H1 (cell line): ENCODE results near the gene SLC13A1. TPM values are rescaled to one million over a fixed set of nuclear protein-coding genes. Genes with fewer than 3 reads are reported as not detected.

ENCODE experiments used
- CTCF ChIA-PET: fragments of 300-600 bp; sonication (Branson Sonifier 250); formaldehyde crosslinking; loops from one replicate; lab custom pipeline; 2021; ENCODE audit not compliant: partially characterized antibody; lab: Charles Lee
- POLR2A ChIA-PET: fragments of 300-600 bp; sonication (Branson Sonifier 250); formaldehyde crosslinking; loops from one replicate; lab custom pipeline; 2021; ENCODE audit warnings: inconsistent platforms; ENCODE audit not compliant: partially characterized antibody; lab: Charles Lee
- DNase-seq, 2 experiments: peaks; one replicate each; pipeline versions ENCODE4 v3.0.0 to v3.0.0-alpha.2; 2010 to 2022; ENCODE audit warnings: low spot score in 2 of 2, low read depth in 1 of 2, mixed read lengths in 1 of 2
- FAIRE-seq: peaks from 2 replicates; lab custom pipeline; 2011; peaks lifted over from hg19 to GRCh38; lab: Jason Lieb, UNC
- H2AFZ ChIP-seq: 2 replicates; pipeline ENCODE4 v1.8.1; 2012; ENCODE audit warnings: low read length, inconsistent platforms
- H2AK5ac ChIP-seq: 2 replicates; pipeline ENCODE4 v1.6.1; 2013; ENCODE audit warnings: low read depth, low read length
- H2BK120ac ChIP-seq: replicated peaks from 2 replicates; pipeline ENCODE3; 2013; ENCODE audit warnings: low read depth, low read length, inconsistent platforms
- H2BK12ac ChIP-seq: 2 replicates; pipeline ENCODE4 v1.6.1; 2013; ENCODE audit warnings: low read depth, low read length
- H2BK15ac ChIP-seq: 2 replicates; pipeline ENCODE4 v1.6.1; 2013; ENCODE audit warnings: low read length
- H2BK20ac ChIP-seq: 2 replicates; pipeline ENCODE4 v1.6.1; 2013; ENCODE audit warnings: low read length
- H2BK5ac ChIP-seq: 2 replicates; pipeline ENCODE4 v1.6.1; 2013; ENCODE audit warnings: low read depth, low read length
- H3K14ac ChIP-seq: 2 replicates; pipeline ENCODE4 v1.6.1; 2013; ENCODE audit warnings: inconsistent platforms; ENCODE audit not compliant: insufficient read length
- H3K18ac ChIP-seq: 2 replicates; pipeline ENCODE4 v1.6.1; 2013; ENCODE audit warnings: low read length; ENCODE audit errors: extremely low read depth
- H3K23ac ChIP-seq: 2 replicates; pipeline ENCODE4 v1.6.1; 2013; ENCODE audit warnings: inconsistent platforms; ENCODE audit not compliant: insufficient read length
- H3K23me2 ChIP-seq: 2 replicates; pipeline ENCODE4 v1.6.1; 2013; ENCODE audit warnings: low read depth, low read length
- H3K27ac ChIP-seq: 2 replicates; pipeline ENCODE4 v1.6.1; 2011; ENCODE audit warnings: low read depth, low read length, inconsistent platforms
- H3K27me3 ChIP-seq, 4 experiments: replicated peaks in 1 of 4; 1 replicate in 1 of 4; 2 replicates in 3 of 4; pipeline versions ENCODE4 v1.6.1 to v1.8.1; 2011 to 2013; ENCODE audit warnings: low read length in 3 of 4, mild to moderate bottlenecking in 3 of 4, inconsistent platforms in 2 of 4, mixed read lengths in 2 of 4, moderate library complexity in 1 of 4; ENCODE audit not compliant: control insufficient read depth in 3 of 4, insufficient read depth in 3 of 4; ENCODE audit errors: extremely low read depth in 1 of 4
- H3K36me3 ChIP-seq, 4 experiments: 2 replicates each; pipeline versions ENCODE4 v1.6.1 to v1.8.1; 2011 to 2013; ENCODE audit warnings: mild to moderate bottlenecking in 4 of 4, low read length in 3 of 4, moderate library complexity in 2 of 4, control low read depth in 1 of 4, inconsistent platforms in 1 of 4; ENCODE audit not compliant: insufficient read depth in 4 of 4, control insufficient read depth in 2 of 4
- H3K4ac ChIP-seq: replicated peaks from 2 replicates; pipeline ENCODE3; 2013; ENCODE audit warnings: low read length, low read depth, mixed read lengths, inconsistent platforms; ENCODE audit not compliant: insufficient read length
- H3K4me1 ChIP-seq, 4 experiments: replicated peaks in 1 of 4; 1 replicate in 1 of 4; 2 replicates in 3 of 4; pipeline versions ENCODE4 v1.6.1 to v1.8.1; 2011 to 2013; ENCODE audit warnings: low read length in 3 of 4, inconsistent platforms in 2 of 4, mixed read lengths in 1 of 4; ENCODE audit not compliant: insufficient read depth in 4 of 4, control insufficient read depth in 3 of 4
- H3K4me2 ChIP-seq, 2 experiments: 2 replicates each; pipeline versions ENCODE4 v1.6.1 to v1.8.1; 2011 to 2013; ENCODE audit warnings: low read depth in 2 of 2, low read length in 2 of 2, control low read depth in 1 of 2, inconsistent platforms in 1 of 2, mild to moderate bottlenecking in 1 of 2; ENCODE audit not compliant: insufficient read depth in 1 of 2
- H3K4me3 ChIP-seq, 4 experiments: fragments of 200-600, 300-600 bp in 1 of 4; sonication (generic), shearing (Covaris generic), sonication (Bioruptor Twin) in 1 of 4; 2 replicates each; pipeline versions ENCODE4 v1.5.1 to v1.8.1; 2011 to 2016; ENCODE audit warnings: low read length in 4 of 4, low read depth in 3 of 4, control low read depth in 2 of 4, inconsistent platforms in 2 of 4, mild to moderate bottlenecking in 2 of 4, mixed read lengths in 1 of 4, moderate library complexity in 1 of 4; ENCODE audit not compliant: insufficient read depth in 2 of 4; ENCODE audit errors: extremely low read depth in 1 of 4
- H3K56ac ChIP-seq: replicated peaks from 2 replicates; pipeline ENCODE3; 2013; ENCODE audit warnings: low read depth, mild to moderate bottlenecking, mixed read lengths, low read length, inconsistent platforms; ENCODE audit not compliant: insufficient read length
- H3K79me1 ChIP-seq: 2 replicates; pipeline ENCODE4 v1.6.1; 2013; ENCODE audit warnings: low read depth, low read length, control low read depth
- H3K79me2 ChIP-seq, 2 experiments: 2 replicates each; pipeline versions ENCODE4 v1.6.1 to v1.8.1; 2012 to 2013; ENCODE audit warnings: low read length in 2 of 2, mild to moderate bottlenecking in 2 of 2, inconsistent platforms in 1 of 2; ENCODE audit not compliant: insufficient read depth in 2 of 2, control insufficient read depth in 1 of 2
- H3K9ac ChIP-seq, 4 experiments: replicated peaks in 1 of 4; 1 replicate in 1 of 4; 2 replicates in 3 of 4; pipeline versions ENCODE4 v1.6.1 to v1.8.1; 2011 to 2013; ENCODE audit warnings: low read depth in 3 of 4, low read length in 3 of 4, control low read depth in 2 of 4, mild to moderate bottlenecking in 2 of 4, moderate library complexity in 2 of 4, inconsistent platforms in 1 of 4; ENCODE audit errors: extremely low read depth in 1 of 4
- H3K9me3 ChIP-seq, 2 experiments: 2 replicates each; pipeline versions ENCODE4 v1.6.1 to v1.8.1; 2012 to 2013; ENCODE audit warnings: mild to moderate bottlenecking in 2 of 2, moderate library complexity in 2 of 2, control low read depth in 1 of 2, inconsistent platforms in 1 of 2, low read depth in 1 of 2, low read length in 1 of 2, mixed read lengths in 1 of 2; ENCODE audit not compliant: insufficient read depth in 2 of 2
- H4K20me1 ChIP-seq, 2 experiments: replicated peaks in 1 of 2; 2 replicates each; pipeline versions ENCODE3 to v1.8.1; 2011 to 2013; ENCODE audit warnings: inconsistent platforms in 2 of 2, low read length in 2 of 2, mild to moderate bottlenecking in 1 of 2; ENCODE audit not compliant: insufficient read depth in 2 of 2, control insufficient read depth in 1 of 2
- H4K5ac ChIP-seq: 2 replicates; pipeline ENCODE4 v1.6.1; 2013; ENCODE audit warnings: low read length, low read depth, mixed read lengths, inconsistent platforms; ENCODE audit not compliant: insufficient read length
- H4K8ac ChIP-seq: 2 replicates; pipeline ENCODE4 v1.8.0; 2013; ENCODE audit warnings: mild to moderate bottlenecking, moderate library complexity, low read length, inconsistent platforms; ENCODE audit not compliant: insufficient read depth; ENCODE audit errors: extremely low read depth
- H4K91ac ChIP-seq: replicated peaks from 2 replicates; pipeline ENCODE3; 2013; ENCODE audit warnings: low read length, mixed read lengths, inconsistent platforms; ENCODE audit not compliant: insufficient read length
- CBX5 ChIP-seq: fragments of 300-800, 300-1000 bp; sonication (generic); IDR thresholded peaks from 2 replicates; pipeline ENCODE4 v1.7.1; 2016; ENCODE audit warnings: antibody characterized with exemption, low read length, low read depth
- EZH2 ChIP-seq: fragments of 200-600 bp; sonication (generic); IDR thresholded peaks from 2 replicates; pipeline ENCODE4 v1.7.1; 2012; ENCODE audit warnings: low read depth, mild to moderate bottlenecking, moderate library complexity, low read length, inconsistent platforms; ENCODE audit not compliant: severe bottlenecking
- FOSL1 ChIP-seq: IDR thresholded peaks from 2 replicates; pipeline ENCODE4 v1.6.1; 2011; ENCODE audit warnings: mild to moderate bottlenecking, low read depth, low read length, moderate library complexity; ENCODE audit not compliant: insufficient read depth
- HDAC6 ChIP-seq: IDR thresholded peaks from one replicate; pipeline ENCODE4 v1.7.1; 2012; ENCODE audit warnings: low read depth, mild to moderate bottlenecking, inconsistent platforms, low read length, moderate library complexity
- MAFK ChIP-seq: IDR thresholded peaks from 2 replicates; pipeline ENCODE4 v1.6.1; 2012; ENCODE audit warnings: low read depth, mild to moderate bottlenecking, improper control_type of control experiment, low read length
- NANOG ChIP-seq: IDR thresholded peaks from 2 replicates; pipeline ENCODE4 v1.6.1; 2011; ENCODE audit warnings: low read length, low read depth, mild to moderate bottlenecking, inconsistent platforms; ENCODE audit not compliant: insufficient read depth, poor library complexity, severe bottlenecking
- POLR2AphosphoS5 ChIP-seq: IDR thresholded peaks from 2 replicates; pipeline ENCODE4 v1.6.1; 2011; ENCODE audit warnings: low read depth, low read length
- RBBP5 ChIP-seq: IDR thresholded peaks from 2 replicates; pipeline ENCODE4 v1.7.1; 2012; ENCODE audit warnings: low read depth, mild to moderate bottlenecking, inconsistent platforms, low read length, moderate library complexity, borderline replicate concordance
- TEAD4 ChIP-seq: IDR thresholded peaks from 2 replicates; pipeline ENCODE4 v1.6.1; 2012; ENCODE audit warnings: low read depth, low read length, inconsistent platforms, mixed read lengths
- polyA plus RNA-seq, 7 experiments: library from polyadenylated mRNA; depleted of rRNA in 3 of 7; stranded (reverse) in 5 of 7; unstranded in 2 of 7; fragments of >200 nt in 5 of 7; fragments of 200-250 nt in 2 of 7; gene quantifications; 1 replicate in 5 of 7; 2 replicates in 1 of 7; 4 replicates in 1 of 7; pipeline versions ENCODE4 v1.2.1 to v1.2.3, GENCODE V29; 2011 to 2013; ENCODE audit warnings: missing spikeins in 2 of 7, mixed read lengths in 2 of 7
- total RNA-seq: library from RNA; stranded (reverse); fragmentation: NEBNext Ultra II Directional; extraction: Animal tissue kit (Norgen Biotek cat#: 25700); gene quantifications from 2 replicates; pipeline ENCODE4 v1.2.1, GENCODE V29; 2021
- TF ChIP-seq, protein P1 (sequence below): IDR thresholded peaks from 2 replicates; pipeline ENCODE4 v1.6.1; 2011; ENCODE audit warnings: low read depth, mild to moderate bottlenecking, low read length; ENCODE audit not compliant: insufficient read depth

SLC13A1 gene
- total and polyA plus RNA-seq, 2 of the 8 experiments (the other 6 are each of a cell fraction or from before 2014, with no cell fraction given), result not detected

- H3K4me3 ChIP-seq, result no peak overlapping the region
- H2BK120ac ChIP-seq, result no peak overlapping the region
- H3K79me1 ChIP-seq, result no peaks in the 10 kb centered on the region
- no peak overlapping the region for H3K56ac ChIP-seq
- no peak overlapping the region for H2AK5ac ChIP-seq
- no peak overlapping the region for H3K14ac ChIP-seq
- H3K36me3 ChIP-seq, result no peaks in the 10 kb centered on the region
- H2BK12ac ChIP-seq, result no peak overlapping the region
- no peaks in the 10 kb centered on the region for H4K20me1 ChIP-seq
- H3K9me3 ChIP-seq, result no peaks in the 10 kb centered on the region
- no peak overlapping the region for H3K27ac ChIP-seq
- H3K23me2 ChIP-seq, result no peaks in the 10 kb centered on the region
- H2BK5ac ChIP-seq, result no peak overlapping the region
- no peak overlapping the region for H4K8ac ChIP-seq
- H3K4ac ChIP-seq, result no peak overlapping the region
- DNase-seq, result no peak
- no peak overlapping the region for H2AFZ ChIP-seq
- H3K23ac ChIP-seq, result no peak overlapping the region
- no peaks in the 10 kb centered on the region for H3K4me1 ChIP-seq
- no peak overlapping the region for H2BK20ac ChIP-seq
- no peaks in the 10 kb centered on the region for H3K79me2 ChIP-seq
- H3K18ac ChIP-seq, result no peak overlapping the region
- peaks cover 0 to 1% (median 0%) of the 10 kb centered on the region in 4 experiments; a peak in 1 of 7 replicates for H3K27me3 ChIP-seq
- no peak overlapping the region for H2BK15ac ChIP-seq
- H3K4me2 ChIP-seq, result no peak overlapping the region
- H3K9ac ChIP-seq, result no peak overlapping the region
- ChIA-PET POLR2A (no interaction called here), CTCF (interaction anchor here (0.7 to 1.1 kb wide), 2 partner anchors 18 to 56 kb away, joined by 3 read pairs; no protein-coding TSS in a partner anchor)
- TF ChIP-seq FOSL1 (no peak), POLR2AphosphoS5 (no peak), EZH2 (no peak), MAFK (no peak), TEAD4 (no peak), HDAC6 (no peak), RBBP5 (no peak), CBX5 (no peak), NANOG (no peak)
- TF ChIP-seq, protein P1, sequence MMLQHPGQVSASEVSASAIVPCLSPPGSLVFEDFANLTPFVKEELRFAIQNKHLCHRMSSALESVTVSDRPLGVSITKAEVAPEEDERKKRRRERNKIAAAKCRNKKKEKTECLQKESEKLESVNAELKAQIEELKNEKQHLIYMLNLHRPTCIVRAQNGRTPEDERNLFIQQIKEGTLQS, result no peak
- TF ChIP-seq, all 59 proteins: peak for 0
- no peak overlapping the region for H4K91ac ChIP-seq
- no peak for FAIRE-seq
- H4K5ac ChIP-seq, result no peak overlapping the region
These were observed 73.6 kb downstream of the SLC13A1 start for GRCh38 chr7:123126171-123126570.
